HCT116 (cell line): ENCODE results near the gene ADD3. TPM values are rescaled to one million over a fixed set of nuclear protein-coding genes. Genes with fewer than 3 reads are reported as not detected.

Experiments used
- ATAC-seq: fragments of 200-7000 bp; cut with Tn5 transposase; 2 replicates; pipeline ENCODE4 v1.9.1; 2020; ENCODE audit warnings: mild to moderate bottlenecking, moderate library complexity
- BruUV-seq: library from RNA; stranded (reverse); fragments of 400-500 nt; replicated peaks from 2 replicates; lab custom pipeline; 2021; lab: Mats Ljungman, UMichigan
- CTCF ChIA-PET: fragments of 300-600 bp; sonication (Branson Sonifier 250); formaldehyde crosslinking; loops from one replicate; lab custom pipeline; 2021; ENCODE audit warnings: antibody characterized with exemption; lab: Charles Lee
- POLR2A ChIA-PET: fragments of 300-600, 350-600 bp; sonication (Branson Sonifier 250); formaldehyde crosslinking; loops from one replicate; lab custom pipeline; 2021; ENCODE audit warnings: antibody characterized with exemption; lab: Charles Lee
- RAD21 ChIA-PET, 2 experiments: fragments of 300-600 bp; sonication (Branson Sonifier 250); formaldehyde crosslinking; loops; one replicate each; lab custom pipeline; 2023; ENCODE audit warnings: low total read pairs in 2 of 2; ENCODE audit not compliant: uncharacterized antibody in 2 of 2, unreplicated experiment in 2 of 2, low non-redundant PET in 1 of 2; lab: Charles Lee
- DNase-seq: peaks from one replicate; pipeline ENCODE4 v3.0.0-alpha.2; 2010; ENCODE audit warnings: low read depth, low spot score
- H2AFZ ChIP-seq: fragments of 200-600 bp; shearing (Covaris generic), sonication (generic); 2 replicates; pipeline ENCODE4 v1.6.1; 2017; ENCODE audit warnings: low read depth, mixed run types, mixed read lengths, antibody characterized with exemption, low read length; ENCODE audit not compliant: poor library complexity, severe bottlenecking
- H3K27ac ChIP-seq: 2 replicates; pipeline ENCODE4 v1.5.1; 2012; ENCODE audit warnings: low read depth, low read length
- H3K27me3 ChIP-seq: fragments of 200-600 bp; sonication (generic); 2 replicates; pipeline ENCODE4 v1.6.1; 2016; ENCODE audit warnings: mixed run types, low read length, mixed read lengths; ENCODE audit not compliant: insufficient read depth
- H3K36me3 ChIP-seq, 2 experiments: fragments of 200-500 bp in 1 of 2; fragments of 200-600 bp in 1 of 2; sonication (Bioruptor generic) in 1 of 2; sonication (generic) in 1 of 2; 2 replicates each; pipeline versions ENCODE4 v1.5.1 to v1.6.1; 2014 to 2016; ENCODE audit warnings: low read length in 2 of 2, inconsistent platforms in 1 of 2, mixed read lengths in 1 of 2, mixed run types in 1 of 2; ENCODE audit not compliant: insufficient read depth in 2 of 2, control insufficient read depth in 1 of 2
- H3K4me1 ChIP-seq, 2 experiments: fragments of 200-600 bp in 1 of 2; sonication (generic) in 1 of 2; 2 replicates each; pipeline versions ENCODE4 v1.5.1 to v1.6.1; 2012 to 2017; ENCODE audit warnings: low read length in 2 of 2, inconsistent platforms in 1 of 2, mild to moderate bottlenecking in 1 of 2, mixed read lengths in 1 of 2, mixed run types in 1 of 2, moderate library complexity in 1 of 2; ENCODE audit not compliant: insufficient read depth in 2 of 2, control insufficient read depth in 1 of 2
- H3K4me2 ChIP-seq: fragments of 200-600 bp; sonication (generic); 2 replicates; pipeline ENCODE4 v1.6.1; 2017; ENCODE audit warnings: mixed run types, low read length, mixed read lengths
- H3K4me3 ChIP-seq, 2 experiments: fragments of 200-600 bp in 1 of 2; sonication (generic) in 1 of 2; replicated peaks in 1 of 2; 2 replicates each; pipeline ENCODE4 v1.5.1; 2011 to 2016; ENCODE audit warnings: low read length in 2 of 2, control low read depth in 1 of 2, low read depth in 1 of 2, mild to moderate bottlenecking in 1 of 2, mixed read lengths in 1 of 2, mixed run types in 1 of 2
- H3K79me2 ChIP-seq: fragments of 200-600 bp; sonication (generic); 2 replicates; pipeline ENCODE4 v1.6.1; 2017; ENCODE audit warnings: mild to moderate bottlenecking, mixed run types, low read length, moderate library complexity, mixed read lengths; ENCODE audit not compliant: insufficient read depth
- H3K9ac ChIP-seq: fragments of 200-600 bp; sonication (generic); 2 replicates; pipeline ENCODE4 v1.6.1; 2016; ENCODE audit warnings: low read length, mixed read lengths
- H3K9me2 ChIP-seq: fragments of 200-600 bp; sonication (generic), shearing (Covaris generic); 2 replicates; pipeline ENCODE4 v1.6.1; 2017; ENCODE audit warnings: mixed run types, mild to moderate bottlenecking, moderate library complexity; ENCODE audit not compliant: insufficient read depth
- H3K9me3 ChIP-seq, 2 experiments: fragments of 200-500 bp in 1 of 2; fragments of 200-600 bp in 1 of 2; sonication (Bioruptor generic) in 1 of 2; sonication (generic) in 1 of 2; 2 replicates each; pipeline ENCODE4 v1.6.1; 2014 to 2017; ENCODE audit warnings: low read length in 2 of 2, mixed read lengths in 2 of 2, inconsistent platforms in 1 of 2, low read depth in 1 of 2, mild to moderate bottlenecking in 1 of 2, mixed run types in 1 of 2, moderate library complexity in 1 of 2; ENCODE audit not compliant: control insufficient read depth in 1 of 2, insufficient read depth in 1 of 2
- H4K20me1 ChIP-seq: fragments of 200-600 bp; sonication (generic), shearing (Covaris generic); 2 replicates; pipeline ENCODE4 v1.6.1; 2017; ENCODE audit warnings: mixed run types, mild to moderate bottlenecking, moderate library complexity; ENCODE audit not compliant: insufficient read depth
- EZH2 ChIP-seq: fragments of 200-600 bp; sonication (generic); IDR thresholded peaks from 2 replicates; pipeline ENCODE4 v1.6.1; 2017; ENCODE audit warnings: antibody characterized with exemption, mixed run types
- EZH2phosphoT487 ChIP-seq: fragments of 200-600 bp; IDR thresholded peaks from 2 replicates; pipeline ENCODE4 v1.6.1; 2018; ENCODE audit warnings: antibody characterized with exemption, borderline replicate concordance
- FOSL1 ChIP-seq: IDR thresholded peaks from 2 replicates; pipeline ENCODE4 v1.6.1; 2012; ENCODE audit warnings: low read depth
- JUND ChIP-seq: IDR thresholded peaks from 2 replicates; pipeline ENCODE4 v1.6.1; 2012
- POLR2A ChIP-seq: IDR thresholded peaks from 2 replicates; pipeline ENCODE4 v1.7.0; 2011; ENCODE audit warnings: borderline replicate concordance; ENCODE audit not compliant: insufficient read depth, insufficient read length; ENCODE audit errors: extremely low read depth
- SIN3A ChIP-seq: IDR thresholded peaks from 2 replicates; pipeline ENCODE4 v1.6.1; 2012; ENCODE audit warnings: low read depth
- SRF ChIP-seq: IDR thresholded peaks from 2 replicates; pipeline ENCODE4 v1.6.1; 2012; ENCODE audit warnings: low read depth
- TCF7L2 ChIP-seq: IDR thresholded peaks from 2 replicates; pipeline ENCODE4 v1.7.0; 2011; ENCODE audit warnings: borderline replicate concordance, inconsistent platforms; ENCODE audit not compliant: insufficient read depth, insufficient read length; ENCODE audit errors: extremely low read depth
- YY1 ChIP-seq: IDR thresholded peaks from 2 replicates; pipeline ENCODE4 v1.6.1; 2011; ENCODE audit warnings: low read length, low read depth, moderate library complexity, mild to moderate bottlenecking; ENCODE audit not compliant: insufficient replicate concordance; ENCODE audit errors: extremely low read depth
- intact Hi-C: fragments of 100-400 bp; cut with micrococcal nuclease; formaldehyde crosslinking; loops from 2 replicates; pipeline ENCODE4 v1.10.0; 2022
- total RNA-seq: library from RNA; stranded (reverse); gene quantifications from one replicate; pipeline ENCODE4 v1.2.1, GENCODE V29; 2021; ENCODE audit not compliant: unreplicated experiment
- TF ChIP-seq, protein P1 (sequence below): IDR thresholded peaks from 2 replicates; pipeline ENCODE4 v1.6.1; 2011; ENCODE audit warnings: mild to moderate bottlenecking, low read length, moderate library complexity; ENCODE audit not compliant: insufficient replicate concordance; ENCODE audit errors: extremely low read depth
- TF ChIP-seq, protein P2 (sequence below), 3 experiments: fragments of 200-600 bp in 1 of 3; sonication (generic) in 1 of 3; IDR thresholded peaks in 2 of 3; conservative IDR thresholded peaks in 1 of 3; 2 replicates each; pipeline ENCODE4 v1.5.1; 2012 to 2017; ENCODE audit warnings: low read depth in 2 of 3, low read length in 2 of 3, antibody characterized with exemption in 1 of 3, borderline replicate concordance in 1 of 3, control low read depth in 1 of 3, mild to moderate bottlenecking in 1 of 3, mixed read lengths in 1 of 3, mixed run types in 1 of 3, moderate library complexity in 1 of 3; ENCODE audit not compliant: insufficient read depth in 1 of 3
- TF ChIP-seq, protein P3 (sequence below): IDR thresholded peaks from 2 replicates; pipeline ENCODE4 v1.6.1; 2012

ADD3 gene
- total RNA-seq, 1 experiment from 2014 or later = 41.1 TPM

DNA sequence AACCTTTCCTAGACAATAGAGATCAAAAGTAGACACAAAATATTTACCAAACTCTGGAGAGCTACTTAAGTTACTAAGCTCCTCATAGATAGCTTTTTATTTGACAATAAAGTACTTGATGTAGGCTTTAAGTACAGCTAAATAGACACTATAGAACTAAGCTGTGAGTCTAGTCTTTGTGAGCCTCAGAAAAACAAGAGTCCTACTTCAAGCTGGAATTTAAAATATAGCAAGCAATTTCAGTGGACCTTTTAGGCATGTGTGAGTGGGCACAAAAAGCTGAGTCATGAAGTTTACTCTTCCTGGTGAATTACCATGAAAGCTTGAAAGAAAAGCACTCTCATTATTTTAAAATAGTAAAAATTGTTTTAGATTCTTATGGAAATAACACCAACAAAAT, 76.1 kb downstream of the ADD3 start:
- no peak overlapping the region for H2AFZ ChIP-seq
- H3K27ac ChIP-seq = no peak overlapping the region
- CTCF ChIA-PET = interaction anchor here (1.1 kb wide), 1 partner anchor 199 kb away, joined by 4 read pairs; no protein-coding TSS in a partner anchor
- BruUV-seq = no TSS peak
- no peak overlapping the region for H3K4me3 ChIP-seq
- intact Hi-C loops = no loop called here
- TF ChIP-seq JUND (no peak), SRF (no peak), EZH2 (no peak), SIN3A (no peak), FOSL1 (no peak), TCF7L2 (no peak), EZH2phosphoT487 (no peak), POLR2A (no peak), YY1 (no peak)
- TF ChIP-seq, protein P1, sequence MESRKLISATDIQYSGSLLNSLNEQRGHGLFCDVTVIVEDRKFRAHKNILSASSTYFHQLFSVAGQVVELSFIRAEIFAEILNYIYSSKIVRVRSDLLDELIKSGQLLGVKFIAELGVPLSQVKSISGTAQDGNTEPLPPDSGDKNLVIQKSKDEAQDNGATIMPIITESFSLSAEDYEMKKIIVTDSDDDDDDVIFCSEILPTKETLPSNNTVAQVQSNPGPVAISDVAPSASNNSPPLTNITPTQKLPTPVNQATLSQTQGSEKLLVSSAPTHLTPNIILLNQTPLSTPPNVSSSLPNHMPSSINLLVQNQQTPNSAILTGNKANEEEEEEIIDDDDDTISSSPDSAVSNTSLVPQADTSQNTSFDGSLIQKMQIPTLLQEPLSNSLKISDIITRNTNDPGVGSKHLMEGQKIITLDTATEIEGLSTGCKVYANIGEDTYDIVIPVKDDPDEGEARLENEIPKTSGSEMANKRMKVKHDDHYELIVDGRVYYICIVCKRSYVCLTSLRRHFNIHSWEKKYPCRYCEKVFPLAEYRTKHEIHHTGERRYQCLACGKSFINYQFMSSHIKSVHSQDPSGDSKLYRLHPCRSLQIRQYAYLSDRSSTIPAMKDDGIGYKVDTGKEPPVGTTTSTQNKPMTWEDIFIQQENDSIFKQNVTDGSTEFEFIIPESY = no peak
- TF ChIP-seq, protein P2, sequence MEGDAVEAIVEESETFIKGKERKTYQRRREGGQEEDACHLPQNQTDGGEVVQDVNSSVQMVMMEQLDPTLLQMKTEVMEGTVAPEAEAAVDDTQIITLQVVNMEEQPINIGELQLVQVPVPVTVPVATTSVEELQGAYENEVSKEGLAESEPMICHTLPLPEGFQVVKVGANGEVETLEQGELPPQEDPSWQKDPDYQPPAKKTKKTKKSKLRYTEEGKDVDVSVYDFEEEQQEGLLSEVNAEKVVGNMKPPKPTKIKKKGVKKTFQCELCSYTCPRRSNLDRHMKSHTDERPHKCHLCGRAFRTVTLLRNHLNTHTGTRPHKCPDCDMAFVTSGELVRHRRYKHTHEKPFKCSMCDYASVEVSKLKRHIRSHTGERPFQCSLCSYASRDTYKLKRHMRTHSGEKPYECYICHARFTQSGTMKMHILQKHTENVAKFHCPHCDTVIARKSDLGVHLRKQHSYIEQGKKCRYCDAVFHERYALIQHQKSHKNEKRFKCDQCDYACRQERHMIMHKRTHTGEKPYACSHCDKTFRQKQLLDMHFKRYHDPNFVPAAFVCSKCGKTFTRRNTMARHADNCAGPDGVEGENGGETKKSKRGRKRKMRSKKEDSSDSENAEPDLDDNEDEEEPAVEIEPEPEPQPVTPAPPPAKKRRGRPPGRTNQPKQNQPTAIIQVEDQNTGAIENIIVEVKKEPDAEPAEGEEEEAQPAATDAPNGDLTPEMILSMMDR (IDR thresholded peaks at IDR 0.05 in 2 of 3, conservative IDR thresholded peaks at IDR 0.05 in 1 of 3; ENCODE audit: borderline replicate concordance in 1 of 3, insufficient read depth in 1 of 3, low read depth in 2 of 3, low read length in 2 of 3) = no peak
- TF ChIP-seq, protein P3, sequence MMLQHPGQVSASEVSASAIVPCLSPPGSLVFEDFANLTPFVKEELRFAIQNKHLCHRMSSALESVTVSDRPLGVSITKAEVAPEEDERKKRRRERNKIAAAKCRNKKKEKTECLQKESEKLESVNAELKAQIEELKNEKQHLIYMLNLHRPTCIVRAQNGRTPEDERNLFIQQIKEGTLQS = no peak
- POLR2A ChIA-PET = no interaction called here
- H3K9me3 ChIP-seq = no peaks in the 10 kb centered on the region
- no peaks in the 10 kb centered on the region for H3K27me3 ChIP-seq
- DNase-seq (no peak), ATAC-seq (no peak)
- H3K4me1 ChIP-seq = no peaks in the 10 kb centered on the region
- H3K9me2 ChIP-seq = no peaks in the 10 kb centered on the region
- no peak overlapping the region for H3K9ac ChIP-seq
- RAD21 ChIA-PET = no interaction called here
- no peaks in the 10 kb centered on the region for H4K20me1 ChIP-seq
- no peak overlapping the region for H3K4me2 ChIP-seq
- no peaks in the 10 kb centered on the region for H3K36me3 ChIP-seq
- no peaks in the 10 kb centered on the region for H3K79me2 ChIP-seq
